Transverse colon (tissue), 4 donors: ENCODE results near the gene PPP4R3A.

Source experiments
- CTCF ChIP-seq, 5 experiments: fragments of 200-600 bp in 3 of 5; fragments of 450-650 bp in 2 of 5; sonication (generic) in 3 of 5; IDR thresholded peaks; 1 replicate in 2 of 5; 2 replicates in 3 of 5; pipeline ENCODE4 v1.5.1; 2016 to 2017; ENCODE audit warnings: antibody characterized with exemption in 5 of 5, inconsistent platforms in 3 of 5, mild to moderate bottlenecking in 2 of 5, moderate library complexity in 1 of 5
- POLR2A ChIP-seq: fragments of 450-650 bp; IDR thresholded peaks from one replicate; pipeline ENCODE4 v1.6.1; 2016; ENCODE audit warnings: antibody characterized with exemption, mild to moderate bottlenecking, moderate library complexity
- POLR2AphosphoS5 ChIP-seq, 3 donors: sonication (generic); formaldehyde crosslinking; IDR thresholded peaks; one replicate each; pipeline ENCODE4 v1.6.1; 2016; ENCODE audit warnings: antibody characterized with exemption in 3 of 3

- TF ChIP-seq POLR2A = no peak
- no peak for TF ChIP-seq CTCF (IDR thresholded peaks at IDR 0.05)
- no peak for TF ChIP-seq POLR2AphosphoS5 (IDR thresholded peaks at IDR 0.05)
Observed at GRCh38 chr14:91545204-91545603, 35.1 kb upstream of the PPP4R3A start.
